Activated T-cell treated with anti-CD3 and anti-CD28 coated beads, Interleukin-2, amount 50 U/mL, for 1 hour (primary cell): ENCODE data around the gene TGM2.

Source experiments
- DNase-seq: peaks from one replicate; pipeline ENCODE4 v3.0.0-alpha.2; 2020

Gene TGM2

GRCh38 chr20:38198238-38198861 lies 33.3 kb upstream of the TGM2 start:
- no peak for DNase-seq

- DNase-seq, result no peak
These were observed 32.5 kb upstream of the TGM2 start for GRCh38 chr20:38197619-38198018.

GRCh38 chr20:38197217-38197616 lies 32.1 kb upstream of the TGM2 start:
- DNase-seq, result no peak

GRCh38 chr20:38196592-38196991 lies 31.5 kb upstream of the TGM2 start:
- DNase-seq, result no peak

- DNase-seq, result no peak
These were observed 31.0 kb upstream of the TGM2 start for GRCh38 chr20:38196076-38196475.

GRCh38 chr20:38195521-38195920 lies 30.5 kb upstream of the TGM2 start:
- no peak for DNase-seq

GRCh38 chr20:38194971-38195504 lies 30.0 kb upstream of the TGM2 start:
- no peak for DNase-seq

- no peak for DNase-seq
These were observed 28.6 kb upstream of the TGM2 start for GRCh38 chr20:38193586-38194105.

GRCh38 chr20:38192323-38192885 lies 27.3 kb upstream of the TGM2 start:
- DNase-seq, result no peak

GRCh38 chr20:38191654-38192053 lies 26.6 kb upstream of the TGM2 start:
- no peak for DNase-seq

GRCh38 chr20:38190936-38191371 lies 25.9 kb upstream of the TGM2 start:
- no peak for DNase-seq

GRCh38 chr20:38190166-38190565 lies 25.1 kb upstream of the TGM2 start:
- DNase-seq, result no peak

GRCh38 chr20:38187517-38187916 lies 22.4 kb upstream of the TGM2 start:
- no peak for DNase-seq

GRCh38 chr20:38186788-38187221 lies 21.7 kb upstream of the TGM2 start:
- DNase-seq, result no peak

GRCh38 chr20:38184101-38184500 lies 19.0 kb upstream of the TGM2 start:
- no peak for DNase-seq

GRCh38 chr20:38181971-38182370 lies 16.9 kb upstream of the TGM2 start:
- DNase-seq, result no peak

- no peak for DNase-seq
These were observed 16.2 kb upstream of the TGM2 start for GRCh38 chr20:38181207-38181801.

GRCh38 chr20:38180781-38181180 lies 15.7 kb upstream of the TGM2 start:
- DNase-seq, result no peak

GRCh38 chr20:38179846-38180245 lies 14.8 kb upstream of the TGM2 start:
- DNase-seq, result no peak

- no peak for DNase-seq
These were observed 13.5 kb upstream of the TGM2 start for GRCh38 chr20:38178581-38178980.

- no peak for DNase-seq
These were observed 13.0 kb upstream of the TGM2 start for GRCh38 chr20:38178065-38178491.

GRCh38 chr20:38177201-38177600 lies 12.1 kb upstream of the TGM2 start:
- DNase-seq, result no peak

GRCh38 chr20:38175304-38176180 lies 10.5 kb upstream of the TGM2 start:
- DNase-seq, result no peak
